ENCODE data around the gene TYMS. TPM values are rescaled to one million over a fixed set of nuclear protein-coding genes. Genes with fewer than 3 reads are reported as not detected.
A peak's percentile ranks its signal among the peaks of the same experiment; 100 is the strongest.

TYMS gene
- polyA plus RNA-seq, 3 donors: 1.2 to 2.2 (median 2.0) TPM

- H3K27ac ChIP-seq (ENCODE audit: low read depth, low read length): no peak overlapping the region
- WGBS, 3 donors: 90 to 96% (median 96%) methylated on average over 4 of the region's 4 CpGs
These were observed 39.6 kb downstream of the TYMS start for GRCh38 chr18:697012-697411.

DNA sequence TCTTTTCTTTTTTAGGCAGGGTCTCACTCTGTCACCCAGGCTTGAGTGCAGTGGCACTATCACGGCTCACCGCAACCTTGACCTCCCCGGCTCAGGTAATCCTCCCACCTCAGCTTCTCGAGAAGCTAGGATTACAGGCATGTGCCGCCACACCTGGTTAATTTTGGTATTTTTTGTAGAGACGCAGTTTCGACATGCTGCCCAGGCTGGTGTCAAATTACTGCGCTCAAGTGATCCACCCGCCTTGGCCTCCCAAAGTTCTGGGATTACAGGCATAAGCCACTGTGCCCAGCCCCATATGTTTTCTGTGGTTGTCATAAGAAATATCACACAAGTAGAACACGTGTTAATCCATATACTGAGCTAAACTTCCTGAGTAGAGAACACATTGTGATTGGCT is 40.3 kb downstream of the TYMS start:
- no peak overlapping the region for H3K27ac ChIP-seq (ENCODE audit: low read depth, low read length)
- WGBS, 3 donors: 84 to 91% (median 90%) methylated on average over 10 of the region's 10 CpGs

DNA sequence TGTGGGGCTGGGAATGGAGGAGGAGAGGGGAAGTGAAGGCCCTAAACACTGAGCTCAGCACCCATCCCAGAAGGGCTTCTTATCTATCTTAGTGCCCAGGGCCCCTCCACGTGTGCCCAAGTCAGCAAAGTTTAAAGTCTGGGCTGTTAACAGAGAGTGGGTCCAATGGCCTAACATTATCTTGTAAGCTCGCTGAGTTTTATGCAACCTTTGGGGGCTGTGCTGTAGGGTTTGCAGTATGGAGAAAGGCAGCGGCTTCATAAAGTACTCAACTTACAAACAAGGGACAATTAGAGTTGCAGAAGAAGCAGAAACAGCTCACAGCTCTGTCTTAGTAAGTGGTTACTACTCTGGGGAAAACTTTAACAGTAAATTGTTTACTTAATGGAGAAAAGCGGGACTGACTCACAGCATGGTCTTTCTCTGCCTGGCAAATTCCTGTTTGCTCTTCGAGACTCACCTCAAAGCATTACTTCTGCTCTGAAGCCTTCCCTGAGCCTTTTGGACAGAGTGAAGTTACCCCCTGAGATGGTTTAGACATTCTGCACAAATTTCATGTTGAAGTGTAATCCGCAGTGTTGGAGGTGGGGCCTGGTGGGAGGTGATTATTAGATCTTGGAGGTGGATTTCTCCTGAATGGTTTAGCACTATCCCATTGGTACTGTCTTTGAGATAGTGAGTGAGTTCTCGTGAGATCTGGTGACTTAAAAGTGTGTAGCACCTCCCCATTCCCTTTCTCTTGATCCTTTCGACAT is 45.9 kb downstream of the TYMS start:
- no peak overlapping the region for H3K27ac ChIP-seq (ENCODE audit: low read depth, low read length)
- WGBS, 3 donors: 64 to 74% (median 67%) methylated on average over 8 of the region's 8 CpGs

DNA sequence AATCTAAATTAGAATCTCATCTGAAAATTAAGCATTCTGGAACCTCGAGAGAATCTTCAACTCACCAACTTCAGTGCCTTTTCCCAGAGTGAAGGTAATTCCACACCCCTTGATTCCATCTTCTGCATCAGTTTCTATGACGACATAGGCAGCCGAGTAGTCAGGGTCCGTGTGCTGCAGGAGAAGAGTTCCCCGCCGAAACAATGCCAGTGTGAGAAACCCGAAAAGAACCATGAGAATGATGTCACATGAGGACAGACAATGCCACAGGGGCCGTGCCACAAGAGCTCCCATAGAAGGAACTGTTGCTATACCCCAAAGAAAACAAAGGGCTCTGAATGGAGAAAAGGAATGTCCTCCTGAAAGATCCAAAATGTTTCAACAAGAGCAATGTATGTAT is 49.0 kb downstream of the TYMS start:
- no peak overlapping the region for H3K27ac ChIP-seq (ENCODE audit: low read depth, low read length)
- WGBS, 3 donors: 91 to 95% (median 94%) methylated on average over 8 of the region's 8 CpGs

GRCh38 chr18:708096-708495 is 50.6 kb downstream of the TYMS start:
- no peak overlapping the region for H3K27ac ChIP-seq (ENCODE audit: low read depth, low read length)
- WGBS, 3 donors: 88 to 98% (median 97%) methylated on average over 10 of the region's 10 CpGs

- 77 to 89% (median 89%) methylated on average over 1 of the region's 1 CpG for WGBS, 3 donors
These were observed 52.3 kb downstream of the TYMS start for GRCh38 chr18:709771-710170.

GRCh38 chr18:710418-711300 is 53.2 kb downstream of the TYMS start:
- H3K27ac ChIP-seq (ENCODE audit: low read depth, low read length): no peak overlapping the region
- WGBS, 3 donors: 68 to 80% (median 75%) methylated on average over 3 of the region's 3 CpGs

More at GRCh38 chr18:709771-710170, 52.3 kb downstream of the TYMS start:
- H3K27ac ChIP-seq (ENCODE audit: low read depth, low read length): no peak overlapping the region

GRCh38 chr18:711310-711656 is 53.8 kb downstream of the TYMS start:
- H3K27ac ChIP-seq (ENCODE audit: low read depth, low read length): no peak overlapping the region
- 7 to 15% (median 9%) methylated on average over 8 of the region's 8 CpGs for WGBS, 3 donors

DNA sequence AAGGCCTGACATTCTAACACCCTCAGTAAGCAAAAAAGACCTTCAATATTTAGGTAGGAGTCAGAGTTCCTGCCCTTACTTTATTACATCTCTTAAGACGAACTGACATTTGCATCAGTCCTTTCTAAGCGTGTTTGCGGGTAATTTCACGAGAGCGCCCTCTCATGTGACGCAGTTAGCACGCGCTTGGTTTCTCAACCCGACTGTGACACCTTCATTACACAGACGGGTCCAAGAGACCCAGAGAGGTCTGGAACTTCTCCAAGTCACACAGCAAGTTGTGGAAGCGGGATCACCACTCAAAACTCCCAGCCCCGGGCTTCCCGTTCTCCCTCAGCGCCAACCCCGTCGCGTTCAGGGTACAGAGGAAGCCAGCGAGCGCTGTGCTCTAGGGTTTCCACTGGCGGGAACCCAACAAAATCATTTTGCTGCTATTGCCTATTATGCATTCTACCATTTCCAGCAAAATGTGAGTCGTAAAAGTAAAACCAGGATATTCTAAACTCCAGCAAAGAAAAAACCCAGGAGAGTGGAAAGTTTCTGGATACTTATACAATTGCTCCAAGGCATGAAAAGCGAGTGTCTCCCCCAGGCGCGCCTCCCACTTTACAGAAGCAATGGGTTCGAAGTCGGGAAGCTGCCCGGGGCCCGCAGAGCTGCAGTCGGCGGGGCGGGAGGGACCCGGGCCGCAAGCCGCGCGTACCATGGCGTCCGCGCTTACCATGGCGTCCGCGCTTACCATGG is 54.4 kb downstream of the TYMS start:
- H3K27ac ChIP-seq (ENCODE audit: low read depth, low read length): peak overlapping the region; percentile 38
- 0 to 1% (median 0%) methylated on average over 39 to 42 of the region's 42 CpGs for WGBS, 3 donors

DNA sequence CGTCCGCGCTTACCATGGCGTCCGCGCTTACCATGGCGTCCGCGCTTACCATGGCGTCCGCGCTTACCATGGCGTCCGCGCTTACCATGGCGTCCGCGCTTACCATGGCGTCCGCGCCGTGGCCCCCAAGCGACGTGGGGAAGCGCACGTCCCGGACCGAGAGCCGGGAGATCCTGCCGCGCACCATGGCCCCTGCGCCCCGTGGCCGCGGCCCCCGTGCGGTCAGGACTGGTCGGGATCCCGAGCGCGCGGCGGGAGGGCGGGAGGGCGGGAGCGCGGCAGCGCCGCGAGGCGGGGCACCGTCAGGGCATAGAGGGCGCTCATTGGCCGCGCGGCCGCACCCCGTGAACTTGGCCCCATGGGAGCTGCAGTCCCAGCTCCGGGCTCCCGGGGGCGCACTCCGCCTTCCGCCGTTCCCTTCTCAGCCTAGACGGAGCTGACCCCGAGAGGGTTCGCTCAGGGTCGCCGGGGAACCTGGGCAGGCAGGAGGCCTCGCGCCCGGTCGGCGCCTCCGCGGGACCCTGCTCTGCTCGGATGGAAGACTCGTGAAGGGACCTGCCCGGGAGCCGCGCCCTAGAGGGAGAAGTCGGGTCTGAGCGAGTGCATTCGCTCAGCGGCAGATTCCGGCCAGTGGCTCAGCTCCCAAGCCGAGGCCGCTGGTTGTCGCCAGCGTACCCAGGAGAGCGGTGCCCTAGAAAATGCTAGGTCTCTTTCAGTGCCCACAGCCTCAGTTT is 55.1 kb downstream of the TYMS start, which contains the start of gene ENOSF1:
Gene ENOSF1 (minus strand): TSS at position 230 of the 734 bp plus-strand sequence. CDS start 43 bp downstream, at position 187.
- WGBS, 3 donors: 6 to 10% (median 8%) methylated on average over 37 to 88 of the region's 91 CpGs
- peak within 1 kb of the TSS; percentile 38 for H3K27ac ChIP-seq (ENCODE audit: low read depth, low read length)

DNA sequence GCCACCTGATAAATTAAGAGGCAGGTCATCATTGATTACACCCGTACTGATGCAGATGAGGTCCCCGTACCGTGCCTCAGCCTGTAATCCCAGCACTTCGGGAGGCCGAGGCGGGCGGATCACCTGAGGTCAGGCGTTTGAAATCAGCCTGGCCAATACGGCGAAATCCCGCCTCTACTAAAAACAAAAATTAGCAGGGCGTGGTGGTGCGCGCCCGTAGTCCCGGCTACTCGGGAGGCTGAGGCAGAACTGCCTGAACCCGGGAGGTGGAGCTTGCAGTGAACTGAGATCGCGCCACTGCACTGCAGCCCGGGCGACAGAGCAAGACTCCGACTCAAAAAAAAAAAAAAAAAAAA is 55.7 kb downstream of the TYMS start:
- 70 to 87% (median 76%) methylated on average over 19 to 23 of the region's 23 CpGs for WGBS, 3 donors
- no peak overlapping the region for H3K27ac ChIP-seq (ENCODE audit: low read depth, low read length)

- 58 to 77% (median 64%) methylated on average over 1 of the region's 1 CpG for WGBS, 3 donors
- no peak overlapping the region for H3K27ac ChIP-seq (ENCODE audit: low read depth, low read length)
These were observed 58.2 kb downstream of the TYMS start for GRCh38 chr18:715626-716025.

DNA sequence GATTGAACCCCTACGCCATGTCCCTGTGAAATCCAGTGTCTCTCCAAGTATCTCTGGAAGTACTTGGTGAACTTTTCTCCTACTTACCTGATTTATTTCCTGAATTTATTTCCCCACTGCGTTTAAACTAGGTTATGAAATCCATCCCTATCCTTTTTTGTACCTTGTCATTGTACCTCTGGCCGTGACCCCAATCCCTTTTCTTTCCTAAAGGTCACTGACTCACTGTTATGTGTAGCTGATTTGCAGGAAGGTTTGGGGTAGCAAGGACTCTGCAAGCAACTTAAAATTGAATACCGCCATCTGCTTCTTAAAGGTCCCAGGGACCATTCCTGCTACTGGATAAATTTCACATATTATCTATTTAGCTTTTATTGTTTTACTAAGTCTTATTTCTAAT is 59.5 kb downstream of the TYMS start:
- H3K27ac ChIP-seq (ENCODE audit: low read depth, low read length): no peak overlapping the region
- 85 to 91% (median 89%) methylated on average over 4 of the region's 4 CpGs for WGBS, 3 donors

Other genes starting within 250 kb of the TYMS start
- 10 to 100 TPM in 1 of 3 donors, 1 to 10 TPM in 2; 5.2 to 10.8 (median 9.5) TPM for gene COLEC12, start 157.0 kb upstream of the TYMS start, polyA plus RNA-seq
- not detected for gene CETN1, start 77.3 kb upstream of the TYMS start, polyA plus RNA-seq
- gene CLUL1, start 60.7 kb upstream of the TYMS start, polyA plus RNA-seq: 1 to 10 TPM in 1 of 3 donors, under 1 TPM in 1, not detected in 1; 0.10 to 1.7 TPM
- gene ENOSF1, start 55.0 kb downstream of the TYMS start, polyA plus RNA-seq: 10 to 100 TPM; 24.5 to 32.2 (median 27.7) TPM
- gene YES1, start 154.6 kb downstream of the TYMS start, polyA plus RNA-seq: 10 to 100 TPM; 22.8 to 38.4 (median 31.1) TPM
- gene ADCYAP1, start 247.2 kb downstream of the TYMS start, polyA plus RNA-seq: 1 to 10 TPM in 1 of 3 donors, under 1 TPM in 2; 0.34 to 1.7 (median 0.83) TPM